Stomach (tissue), 4 donors: ENCODE measurements around the gene RRBP1.

Source experiments
- EP300 ChIP-seq: sonication (generic); formaldehyde crosslinking; IDR thresholded peaks from one replicate; pipeline ENCODE4 v1.6.1; 2017; ENCODE audit warnings: antibody characterized with exemption
- POLR2A ChIP-seq, 4 donors: fragments of 450-650 bp; IDR thresholded peaks; one replicate each; pipeline ENCODE4 v1.6.1; 2016; ENCODE audit warnings: antibody characterized with exemption in 4 of 4, control low read depth in 2 of 4, mild to moderate bottlenecking in 1 of 4, moderate library complexity in 1 of 4
- TF ChIP-seq, protein P1 (sequence below), 7 experiments: fragments of 450-650 bp in 4 of 7; fragments of 200-600 bp in 3 of 7; sonication (generic) in 3 of 7; IDR thresholded peaks; one replicate each; pipeline ENCODE4 v1.5.1; 2016 to 2019; ENCODE audit warnings: antibody characterized with exemption in 7 of 7, control low read depth in 2 of 7, mild to moderate bottlenecking in 1 of 7

GRCh38 chr20:17705916-17706315 is 23.9 kb upstream of the RRBP1 start:
- TF ChIP-seq POLR2A (IDR thresholded peaks at IDR 0.05) (no peak), EP300 (no peak)
- TF ChIP-seq, protein P1, sequence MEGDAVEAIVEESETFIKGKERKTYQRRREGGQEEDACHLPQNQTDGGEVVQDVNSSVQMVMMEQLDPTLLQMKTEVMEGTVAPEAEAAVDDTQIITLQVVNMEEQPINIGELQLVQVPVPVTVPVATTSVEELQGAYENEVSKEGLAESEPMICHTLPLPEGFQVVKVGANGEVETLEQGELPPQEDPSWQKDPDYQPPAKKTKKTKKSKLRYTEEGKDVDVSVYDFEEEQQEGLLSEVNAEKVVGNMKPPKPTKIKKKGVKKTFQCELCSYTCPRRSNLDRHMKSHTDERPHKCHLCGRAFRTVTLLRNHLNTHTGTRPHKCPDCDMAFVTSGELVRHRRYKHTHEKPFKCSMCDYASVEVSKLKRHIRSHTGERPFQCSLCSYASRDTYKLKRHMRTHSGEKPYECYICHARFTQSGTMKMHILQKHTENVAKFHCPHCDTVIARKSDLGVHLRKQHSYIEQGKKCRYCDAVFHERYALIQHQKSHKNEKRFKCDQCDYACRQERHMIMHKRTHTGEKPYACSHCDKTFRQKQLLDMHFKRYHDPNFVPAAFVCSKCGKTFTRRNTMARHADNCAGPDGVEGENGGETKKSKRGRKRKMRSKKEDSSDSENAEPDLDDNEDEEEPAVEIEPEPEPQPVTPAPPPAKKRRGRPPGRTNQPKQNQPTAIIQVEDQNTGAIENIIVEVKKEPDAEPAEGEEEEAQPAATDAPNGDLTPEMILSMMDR (IDR thresholded peaks at IDR 0.05): no peak
